Stimulated activated CD4-positive, alpha-beta T cell treated with anti-CD3 and anti-CD28 coated beads, Interleukin-4, amount 100 ng/mL, for 48 hours (primary cell): ENCODE data around the gene FAM9A.

Experiments used
- DNase-seq, 2 donors: peaks; one replicate each; pipeline ENCODE4 v3.0.0-alpha.2; 2020; ENCODE audit warnings: low read depth in 2 of 2

Gene FAM9A

GRCh38 chrX:8801041-8801599 lies at the start of gene FAM9A:
FAM9A (minus strand) TSS chrX:8801383; CDS start chrX:8800171, 1,212 bp downstream.
- no peak for DNase-seq

GRCh38 chrX:8850478-8850877 lies 49.3 kb upstream of the FAM9A start:
- DNase-seq: no peak

- DNase-seq: no peak
These were observed 48.8 kb upstream of the FAM9A start for GRCh38 chrX:8849945-8850344.

- DNase-seq: no peak
These were observed 48.3 kb upstream of the FAM9A start for GRCh38 chrX:8849458-8849857.

- no peak for DNase-seq
These were observed 47.7 kb upstream of the FAM9A start for GRCh38 chrX:8848911-8849310.

GRCh38 chrX:8848441-8848840 lies 47.3 kb upstream of the FAM9A start:
- DNase-seq: no peak

GRCh38 chrX:8847360-8847759 lies 46.2 kb upstream of the FAM9A start:
- DNase-seq: no peak

GRCh38 chrX:8846266-8846665 lies 45.1 kb upstream of the FAM9A start:
- no peak for DNase-seq

GRCh38 chrX:8845469-8845868 lies 44.3 kb upstream of the FAM9A start:
- DNase-seq: no peak

- DNase-seq: no peak
These were observed 43.9 kb upstream of the FAM9A start for GRCh38 chrX:8845060-8845459.

- DNase-seq: no peak
These were observed 43.0 kb upstream of the FAM9A start for GRCh38 chrX:8844157-8844556.

GRCh38 chrX:8841911-8842310 lies 40.7 kb upstream of the FAM9A start:
- DNase-seq: no peak

GRCh38 chrX:8834392-8834791 lies 33.2 kb upstream of the FAM9A start:
- DNase-seq: no peak

- DNase-seq: no peak
These were observed 31.6 kb upstream of the FAM9A start for GRCh38 chrX:8832582-8833378.

GRCh38 chrX:8823698-8824097 lies 22.5 kb upstream of the FAM9A start:
- DNase-seq: no peak

GRCh38 chrX:8822002-8822401 lies 20.8 kb upstream of the FAM9A start:
- DNase-seq: no peak

- no peak for DNase-seq
These were observed 19.8 kb upstream of the FAM9A start for GRCh38 chrX:8820910-8821527.

- DNase-seq: no peak
These were observed 14.4 kb upstream of the FAM9A start for GRCh38 chrX:8815460-8816065.

GRCh38 chrX:8813036-8813435 lies 11.9 kb upstream of the FAM9A start:
- DNase-seq: no peak

- DNase-seq: no peak
These were observed 10.4 kb upstream of the FAM9A start for GRCh38 chrX:8811611-8812010.

GRCh38 chrX:8808661-8809060 lies 7.5 kb upstream of the FAM9A start:
- DNase-seq: no peak

- DNase-seq: no peak
These were observed 4.8 kb upstream of the FAM9A start for GRCh38 chrX:8805974-8806373.

GRCh38 chrX:8805046-8805445 lies 3.9 kb upstream of the FAM9A start:
- no peak for DNase-seq
